Measurements from ENCODE around the gene HOXB5.
A peak's percentile ranks its signal among the peaks of the same experiment; 100 is the strongest.

Gene HOXB5

GRCh38 chr17:48558831-48559121 is 34.8 kb downstream of the HOXB5 start:
- POLR2A ChIA-PET (ENCODE audit: low non-redundant PET) = no interaction called here
- no peak for DNase-seq (ENCODE audit: low spot score)
- CTCF ChIA-PET = no interaction called here
- no peak overlapping the region for H3K27ac ChIP-seq
- TF ChIP-seq CTCF (conservative IDR thresholded peaks at IDR 0.05; ENCODE audit: low read depth) = no peak

- POLR2A ChIA-PET (ENCODE audit: low non-redundant PET) = no interaction called here
- no peak for TF ChIP-seq CTCF (conservative IDR thresholded peaks at IDR 0.05; ENCODE audit: low read depth)
- H3K27ac ChIP-seq = peak overlapping the region; percentile 80
- CTCF ChIA-PET = interaction anchor here (0.7 kb wide), 1 partner anchor 24 kb away, joined by 4 read pairs; no protein-coding TSS in a partner anchor
- DNase-seq (ENCODE audit: low spot score) = no peak
Observed at GRCh38 chr17:48558057-48558830, 35.3 kb downstream of the HOXB5 start.

- no peak for TF ChIP-seq CTCF (conservative IDR thresholded peaks at IDR 0.05; ENCODE audit: low read depth)
- POLR2A ChIA-PET (ENCODE audit: low non-redundant PET) = no interaction called here
- H3K27ac ChIP-seq = peak overlapping the region; percentile 80
- no peak for DNase-seq (ENCODE audit: low spot score)
- CTCF ChIA-PET = interaction anchor here (0.9 kb wide), 1 partner anchor 62 kb away, joined by 4 read pairs; no protein-coding TSS in a partner anchor
Observed at GRCh38 chr17:48556576-48557401, 36.8 kb downstream of the HOXB5 start.

- no peak for DNase-seq (ENCODE audit: low spot score)
- TF ChIP-seq CTCF (conservative IDR thresholded peaks at IDR 0.05; ENCODE audit: low read depth) = no peak
- ChIA-PET CTCF (interaction anchor here (0.6 to 0.9 kb wide), 3 partner anchors 55 to 544 kb away, joined by 3 to 4 read pairs (median 4); no protein-coding TSS in a partner anchor), POLR2A (ENCODE audit: low non-redundant PET) (no interaction called here)
- peak overlapping the region; percentile 70 for H3K27ac ChIP-seq
Observed at GRCh38 chr17:48556229-48556575, 37.4 kb downstream of the HOXB5 start.

- peak overlapping the region; percentile 70 for H3K27ac ChIP-seq
- ChIA-PET CTCF (interaction anchor here (0.5 to 0.7 kb wide), 3 partner anchors 25 to 543 kb away, joined by 3 to 4 read pairs (median 3); no protein-coding TSS in a partner anchor), POLR2A (ENCODE audit: low non-redundant PET) (no interaction called here)
- TF ChIP-seq CTCF (conservative IDR thresholded peaks at IDR 0.05; ENCODE audit: low read depth) = no peak
- peak; percentile 54 for DNase-seq (ENCODE audit: low spot score)
Observed at GRCh38 chr17:48555258-48556228, 38.0 kb downstream of the HOXB5 start.

Measured in RWPE1 (cell line).